Activated CD4-positive, alpha-beta T cell treated with anti-CD3 and anti-CD28 coated beads, Interleukin-10, Interleukin-2, amounts not matched to agents 100 ng/mL and 50 ng/mL, durations not matched to agents 16 hours and 8 hours (primary cell): ENCODE measurements around the gene SCTR.

Source experiments
- DNase-seq: peaks from one replicate; pipeline ENCODE4 v3.0.0-alpha.2; 2020

Gene SCTR

DNA sequence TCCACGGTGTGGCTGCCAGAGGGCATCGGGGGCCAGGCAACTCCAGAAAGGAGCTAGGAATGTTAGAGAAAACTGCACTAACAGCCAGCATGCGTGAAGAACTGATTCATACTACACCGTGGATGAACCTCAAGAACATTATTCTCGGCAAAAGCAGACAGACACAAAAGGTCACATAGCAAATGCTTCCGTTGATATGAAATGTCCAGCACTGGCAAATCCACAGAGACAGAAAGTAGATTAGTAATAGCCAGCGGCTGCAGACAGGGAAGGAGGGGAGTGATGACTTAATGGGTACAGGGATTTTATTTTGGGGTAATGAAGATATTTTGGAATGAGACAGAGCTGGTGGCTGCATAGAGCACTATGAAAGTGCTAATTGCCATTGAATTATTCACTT, 37.4 kb downstream of the SCTR start:
- no peak for DNase-seq

DNA sequence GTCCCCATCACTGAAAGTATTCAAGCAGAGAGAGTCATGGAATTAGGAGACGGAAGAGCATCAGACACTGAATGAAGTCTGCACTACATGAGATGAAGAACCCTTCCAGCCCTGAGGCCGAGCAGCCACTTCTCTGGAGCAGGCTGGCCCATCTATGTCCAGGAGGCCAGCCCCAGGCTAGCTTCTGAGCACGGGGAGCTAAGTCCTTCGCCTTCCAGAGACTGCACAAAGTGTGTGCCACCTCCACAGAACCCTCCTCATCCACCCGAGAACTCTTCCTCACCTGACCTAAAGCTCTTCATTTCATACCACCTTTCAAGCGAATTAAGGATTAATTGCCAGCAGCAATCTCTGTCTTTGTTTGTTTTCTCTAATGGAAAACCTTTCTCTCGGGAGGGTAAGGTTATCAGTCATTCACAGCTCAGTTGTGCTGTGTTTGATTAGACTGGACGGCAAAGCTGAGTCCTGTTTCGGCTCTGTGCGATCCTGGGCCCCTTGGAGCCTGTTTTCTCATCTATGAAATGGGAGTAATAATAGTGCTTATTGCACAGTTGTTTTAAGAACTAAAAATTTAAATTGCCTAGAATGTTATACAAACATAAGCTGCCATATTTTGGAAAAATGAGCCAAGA, 38.0 kb downstream of the SCTR start:
- no peak for DNase-seq

DNA sequence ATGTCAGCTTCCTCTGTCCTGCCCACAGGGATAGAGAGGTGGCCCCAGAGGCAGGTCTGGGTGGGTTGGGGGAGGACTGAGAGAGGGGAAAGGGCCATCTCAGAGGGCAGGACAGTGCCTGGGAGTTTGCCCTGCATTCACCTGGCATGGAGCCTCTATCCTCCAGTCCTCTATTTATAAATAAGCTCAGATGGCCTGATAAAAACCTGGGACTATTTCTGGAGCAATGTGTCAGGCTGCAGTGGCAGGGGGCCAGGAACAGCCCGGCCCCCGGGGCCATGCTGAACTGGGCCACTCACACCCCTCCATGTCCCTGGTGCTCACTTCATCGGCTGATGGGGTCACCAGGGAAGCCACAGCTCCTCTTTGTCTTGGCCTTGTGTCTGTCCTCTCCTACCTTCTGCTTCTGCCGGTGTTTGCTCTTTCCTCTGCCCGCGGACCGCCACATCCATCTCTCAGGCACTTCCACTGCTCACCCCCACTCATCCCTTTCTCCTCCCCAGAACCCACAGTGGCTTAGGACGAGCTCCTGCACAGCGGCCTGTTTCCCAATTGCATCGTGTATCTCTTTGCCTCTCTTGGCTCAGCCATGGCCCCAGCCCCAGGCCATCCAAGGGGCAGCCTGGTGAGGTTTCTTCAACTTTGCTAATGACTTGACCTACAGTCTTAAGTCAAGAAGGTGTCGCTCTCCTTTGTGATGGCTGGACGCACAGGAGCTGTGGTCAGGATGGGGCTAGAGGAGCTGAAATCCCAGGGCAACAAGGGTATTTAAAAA, 38.8 kb downstream of the SCTR start:
- no peak for DNase-seq

DNA sequence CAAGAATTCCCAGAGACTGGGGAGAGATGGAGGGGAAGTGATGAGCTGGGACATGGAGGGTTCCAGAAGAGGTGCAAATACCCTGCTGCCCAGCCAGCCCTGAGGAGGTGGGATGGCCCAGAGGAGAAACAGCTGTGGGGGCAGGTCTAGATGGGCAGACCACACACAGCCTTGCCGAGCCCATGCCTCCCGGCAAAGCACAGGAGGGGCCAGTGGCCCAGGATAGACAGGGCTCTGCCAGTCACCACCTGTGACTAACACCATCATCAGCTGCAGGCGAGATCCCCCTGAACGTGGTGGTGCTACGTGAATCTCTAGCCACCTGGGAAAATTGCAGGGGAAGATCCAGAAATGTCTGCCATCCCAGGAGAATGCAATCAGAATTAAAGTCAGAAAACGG, 39.4 kb downstream of the SCTR start:
- DNase-seq = no peak

DNA sequence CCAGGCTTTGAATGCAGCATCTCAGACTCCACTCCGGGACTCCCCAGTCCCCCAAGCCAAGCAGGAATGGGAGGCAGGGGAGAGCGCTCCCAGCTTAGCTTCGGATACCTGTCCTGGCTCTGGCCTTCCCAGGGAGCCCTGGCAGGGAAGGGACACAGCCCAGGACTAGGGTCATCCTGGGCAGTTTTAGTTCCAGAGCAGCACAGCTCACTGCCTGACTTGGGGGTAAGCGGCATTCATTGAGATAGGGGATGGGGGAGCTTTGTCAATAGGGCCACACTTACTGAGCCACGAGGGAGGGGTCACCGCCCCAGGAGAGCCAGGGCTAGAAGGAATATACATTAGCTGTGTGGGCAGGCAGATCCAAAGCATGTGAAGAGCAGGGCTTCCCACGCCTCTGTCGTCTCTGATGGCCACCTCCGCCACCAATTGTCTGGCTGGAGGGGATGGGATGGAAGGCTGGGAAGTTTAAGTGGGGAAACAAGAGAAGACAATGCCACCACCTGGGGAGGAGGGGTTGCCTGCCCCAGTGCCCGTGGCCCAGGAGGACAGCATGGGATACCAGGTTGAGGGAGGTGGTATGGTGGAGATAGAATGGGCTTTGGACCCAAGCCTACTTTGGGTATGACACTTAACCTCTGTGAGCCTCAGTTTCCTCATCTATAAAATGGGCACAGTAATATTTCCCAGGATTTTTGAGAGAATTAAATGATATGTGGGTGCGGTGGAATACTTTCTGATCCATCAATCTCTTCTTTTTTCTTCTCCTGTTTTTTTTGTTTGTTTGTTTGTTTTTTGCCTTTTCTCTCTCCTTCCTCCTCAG, 40.2 kb downstream of the SCTR start:
- no peak for DNase-seq

DNA sequence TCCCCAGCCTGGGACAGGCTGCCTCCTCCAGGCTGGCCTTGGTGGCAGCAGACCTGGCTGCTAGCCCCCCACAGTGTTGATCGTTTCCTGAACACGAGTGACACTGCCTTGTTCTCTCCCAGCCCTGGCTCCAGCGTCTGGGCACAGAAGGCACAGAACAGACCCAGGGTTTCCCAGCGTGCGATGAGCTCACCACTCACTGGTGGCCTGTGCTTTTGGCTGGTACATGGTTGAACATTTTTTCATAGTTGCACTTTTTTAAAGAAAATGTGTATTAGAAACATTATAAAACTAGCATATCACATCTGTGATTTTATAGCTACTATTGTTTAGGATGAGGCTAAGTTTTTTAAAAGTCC, 40.9 kb downstream of the SCTR start:
- no peak for DNase-seq

DNA sequence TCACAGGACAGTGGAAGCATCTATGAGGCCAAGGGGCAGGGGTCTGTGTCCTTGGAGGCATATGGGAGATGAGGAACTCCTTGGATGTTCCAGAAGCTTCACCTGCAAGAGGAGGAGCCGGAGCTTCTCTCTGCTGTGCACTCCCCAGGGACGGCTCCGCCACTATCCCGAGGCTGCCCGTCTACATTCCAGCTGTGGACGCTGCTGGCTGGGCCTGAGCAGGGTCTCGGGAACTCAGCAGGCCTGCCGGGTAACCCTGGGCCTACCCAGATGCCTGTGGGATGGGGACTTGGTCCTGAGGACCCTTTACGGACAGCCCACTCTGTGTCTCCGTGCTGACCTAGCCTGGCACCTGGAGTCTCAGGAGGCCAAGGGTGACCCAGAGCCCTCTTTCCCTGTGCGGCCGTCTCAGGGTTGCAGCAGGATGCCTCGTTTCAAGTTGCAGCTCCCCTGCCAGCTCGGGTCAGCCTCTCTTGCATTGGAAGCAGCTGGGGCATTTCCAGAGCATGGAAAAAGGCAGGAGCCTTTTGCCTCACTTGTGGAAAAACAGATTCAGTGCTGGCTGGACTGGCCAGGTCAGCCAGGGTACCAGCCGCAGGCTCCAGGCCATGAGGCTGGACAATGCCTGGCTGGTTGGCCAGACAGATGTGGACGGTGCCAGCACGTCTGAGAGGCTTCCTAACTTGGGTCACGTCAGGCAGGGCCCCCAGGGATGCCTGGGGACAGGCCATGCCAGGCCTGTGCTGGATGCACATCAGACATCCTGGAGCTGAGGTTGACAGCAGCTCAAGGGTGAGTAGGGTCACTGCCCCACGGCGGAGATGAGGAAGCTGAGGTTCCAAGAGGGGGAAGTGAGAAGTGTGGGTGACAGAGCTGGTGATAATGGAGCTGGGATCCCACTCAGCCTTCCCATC, 41.5 kb downstream of the SCTR start:
- DNase-seq = no peak

DNA sequence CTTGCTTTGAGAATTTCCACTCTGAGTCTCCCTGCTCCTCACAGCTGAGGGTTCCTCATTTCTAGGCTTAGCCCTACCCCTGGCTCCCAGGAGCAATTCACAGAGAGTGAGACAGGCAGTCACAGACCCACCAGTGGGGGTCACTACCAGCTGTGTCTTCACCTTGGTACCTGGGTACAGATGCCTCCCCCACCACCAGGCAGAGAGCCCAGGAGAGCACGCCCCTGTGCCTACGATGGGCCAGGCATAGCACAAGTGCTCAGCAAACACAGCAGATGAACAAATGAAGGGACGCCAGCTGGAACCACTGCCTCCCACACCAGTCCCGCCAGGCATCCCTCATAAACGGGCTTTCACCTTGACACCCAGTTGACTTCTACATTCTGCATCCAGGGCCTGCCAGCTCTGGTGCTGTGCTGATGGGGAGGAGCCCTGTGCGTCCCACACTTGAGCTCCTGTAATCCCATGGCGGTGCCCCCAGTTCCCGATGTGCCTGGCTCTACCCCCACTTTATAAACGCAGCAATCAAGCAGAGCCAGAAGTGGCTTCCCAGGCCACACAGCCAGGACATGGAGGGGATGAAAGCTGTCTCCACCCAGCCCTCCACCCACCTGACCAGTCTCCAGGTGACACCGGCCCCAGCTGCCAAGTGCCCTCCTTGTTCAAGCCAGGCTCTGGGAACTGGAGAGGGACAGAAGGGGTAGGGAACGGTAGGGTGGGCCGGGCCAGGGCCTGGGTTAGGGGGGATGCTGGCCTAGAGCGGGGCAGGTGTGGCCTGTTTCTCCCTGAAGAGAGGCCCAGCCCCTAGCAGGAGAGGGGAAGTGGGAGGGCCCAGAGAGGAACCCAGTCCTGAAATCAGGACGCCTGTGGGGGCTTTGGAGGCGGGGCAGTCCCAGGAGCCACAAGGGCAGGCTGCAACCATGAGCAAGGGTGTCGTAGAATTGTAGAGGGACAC, 42.5 kb downstream of the SCTR start:
- DNase-seq = no peak

DNA sequence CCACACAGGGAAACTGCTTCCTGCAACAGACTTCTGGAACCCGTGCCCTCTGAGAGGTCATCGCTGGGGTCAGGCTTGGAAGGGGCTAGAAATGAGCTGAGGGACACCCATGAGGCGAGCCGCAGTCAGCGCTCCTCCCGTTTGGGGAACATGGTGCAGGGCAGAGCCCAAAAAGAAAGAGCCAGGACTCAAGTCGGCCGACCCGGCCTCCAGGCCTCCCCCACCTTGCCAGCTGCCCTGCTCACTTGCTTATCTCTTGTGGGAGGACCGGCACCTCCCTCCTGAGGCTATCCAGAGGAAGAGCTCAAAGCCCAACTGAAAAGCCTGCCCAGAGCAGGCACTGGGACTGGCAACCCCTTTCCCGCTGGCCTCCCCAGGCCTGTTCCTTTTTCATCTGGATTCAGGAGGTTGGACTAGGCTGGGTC, 43.6 kb downstream of the SCTR start:
- no peak for DNase-seq

DNA sequence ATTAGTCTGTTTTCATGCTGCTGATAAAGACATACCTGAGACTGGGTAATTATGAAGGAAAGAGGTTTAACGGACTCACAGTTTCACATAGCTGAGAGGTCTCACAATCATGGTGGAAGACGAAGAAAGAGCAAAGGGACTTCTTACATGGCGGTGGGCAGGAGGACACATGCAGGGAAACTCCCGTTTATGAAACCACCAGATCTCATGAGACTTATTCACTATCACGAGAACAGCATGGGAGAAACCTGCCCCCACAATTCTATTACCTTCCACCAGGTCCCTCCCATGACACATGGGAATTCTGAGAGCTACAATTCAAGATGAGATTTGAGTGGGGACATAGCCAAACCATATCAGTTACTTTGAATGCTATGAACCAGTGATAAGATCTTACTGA, 44.1 kb downstream of the SCTR start:
- no peak for DNase-seq

DNA sequence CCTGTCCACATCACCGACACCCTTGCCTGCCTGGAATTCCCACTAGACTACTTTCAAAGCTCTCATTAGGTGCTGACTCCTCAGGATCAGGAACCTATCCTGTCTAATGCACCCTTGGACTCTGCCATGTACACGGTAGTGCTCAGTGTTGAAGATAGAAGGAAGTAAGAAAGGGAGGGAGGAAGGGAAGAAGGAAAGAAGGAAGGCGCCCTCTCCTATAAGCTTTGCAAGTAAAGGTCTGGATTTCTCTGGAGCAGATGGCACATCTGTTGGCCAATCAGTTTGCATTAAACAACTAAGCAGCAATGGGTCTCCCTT, 45.3 kb downstream of the SCTR start:
- DNase-seq = no peak

DNA sequence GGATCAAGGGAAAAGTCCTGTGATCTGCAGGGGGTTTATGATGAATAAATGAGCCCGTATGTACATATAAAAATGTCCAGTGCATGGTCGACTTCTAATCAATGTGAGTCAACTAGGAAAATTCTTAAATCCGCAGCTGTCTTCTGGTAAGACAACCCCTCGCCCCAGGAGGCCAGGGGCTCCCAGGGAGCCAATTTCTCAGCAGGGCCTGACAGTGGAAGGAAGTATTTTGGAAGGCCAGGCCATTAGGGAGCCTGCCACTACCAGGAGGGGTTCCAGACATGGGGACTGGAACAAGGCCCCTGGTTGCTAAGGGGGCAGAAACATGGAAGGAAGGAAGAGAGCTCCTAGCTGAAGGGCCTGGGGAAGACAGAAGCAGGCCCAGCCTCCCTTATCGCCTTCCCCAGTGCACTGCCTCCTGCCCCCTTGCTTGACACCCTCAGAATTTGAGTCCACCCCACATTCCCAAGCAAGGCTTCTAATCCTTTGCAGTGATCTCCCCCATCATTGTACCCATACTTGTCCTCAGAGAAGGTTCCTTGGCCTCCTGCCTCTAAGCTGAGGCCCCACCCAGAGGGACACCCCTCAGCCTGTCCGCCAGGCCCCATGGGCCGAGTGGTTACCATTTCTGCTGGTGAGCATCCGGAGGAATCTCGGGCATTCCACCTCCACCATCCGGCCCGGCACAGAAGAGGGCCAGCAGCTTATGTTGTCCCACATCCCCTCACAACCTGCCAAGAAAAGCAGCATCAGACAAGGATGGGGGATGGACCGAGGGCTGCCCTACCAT, 45.9 kb downstream of the SCTR start:
- DNase-seq = no peak

DNA sequence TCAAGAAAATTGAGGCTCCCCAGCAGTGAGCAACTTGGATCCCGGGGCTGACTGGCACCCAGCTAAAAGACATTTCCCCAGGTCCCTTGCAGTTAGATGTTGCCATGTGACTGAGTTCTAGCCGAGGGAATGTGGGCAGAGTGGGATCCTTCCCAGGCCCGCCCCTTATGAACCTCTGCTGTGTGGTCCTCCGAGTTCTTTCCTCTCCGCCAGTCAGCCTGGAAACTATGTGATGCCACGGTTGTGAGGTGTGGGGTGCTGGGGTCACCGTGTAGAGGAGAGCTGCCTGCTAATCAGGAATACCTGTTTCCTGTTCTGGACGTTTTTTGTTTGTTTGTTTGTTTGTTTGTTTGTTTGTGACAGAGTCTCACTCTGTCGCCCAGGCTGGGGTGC, 47.2 kb downstream of the SCTR start:
- no peak for DNase-seq

DNA sequence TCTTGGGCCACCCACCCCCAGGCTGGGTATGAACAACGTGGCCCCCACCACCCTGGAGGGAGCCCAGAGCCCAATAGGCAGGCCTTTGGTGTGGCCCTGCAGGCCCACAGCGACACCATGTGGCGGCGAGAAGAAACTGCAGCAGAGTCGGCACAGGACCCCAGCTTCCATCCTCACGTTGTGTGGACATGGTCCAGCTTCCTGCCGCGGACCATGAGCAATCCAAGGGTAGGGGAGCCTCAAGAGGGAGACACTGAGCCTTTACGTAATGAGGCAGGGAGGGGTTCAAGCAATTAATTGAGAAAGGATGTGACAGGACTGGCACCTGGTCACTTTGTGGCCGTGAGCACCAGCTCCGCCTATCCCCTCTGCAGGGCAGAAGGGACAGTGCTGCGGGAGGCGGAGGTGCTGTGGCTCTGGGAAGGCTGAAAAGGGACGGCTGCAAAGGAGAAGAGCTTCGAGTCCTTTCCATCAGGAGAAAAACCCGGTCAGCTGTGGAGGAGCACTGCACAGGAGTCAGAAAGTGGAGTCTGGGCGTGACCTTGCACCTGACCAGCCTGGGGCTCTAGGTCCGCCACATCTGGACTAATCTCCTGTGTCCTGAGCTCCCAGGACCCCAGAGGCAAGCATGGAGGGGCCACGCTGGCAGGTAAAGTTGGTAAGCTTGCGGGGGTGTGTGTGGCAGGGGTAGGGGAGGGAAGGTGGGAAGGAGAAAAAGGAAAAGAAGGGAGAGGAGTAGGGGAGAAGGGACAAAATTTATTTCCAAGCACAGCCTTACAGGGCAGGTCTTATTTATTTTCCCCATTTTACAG, 47.8 kb downstream of the SCTR start:
- peak; percentile 57 for DNase-seq

DNA sequence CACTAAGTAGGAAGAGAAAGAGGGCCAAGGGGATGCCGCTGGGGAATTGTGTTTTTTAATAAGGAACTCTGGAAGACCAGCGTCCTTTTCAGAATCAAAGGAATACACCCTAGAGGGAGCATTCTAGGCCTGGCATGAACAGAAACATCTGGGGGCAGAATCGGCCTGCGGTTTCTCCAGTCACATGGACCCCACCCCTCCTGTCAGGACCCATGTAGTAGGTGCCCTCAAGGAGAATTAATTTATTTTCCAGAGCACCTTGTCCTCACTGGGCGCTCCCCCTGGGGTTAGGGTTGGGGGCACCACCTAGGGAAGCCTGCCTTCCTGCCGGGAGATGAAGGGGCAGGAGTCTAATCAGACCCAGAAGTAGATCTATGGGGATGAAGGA, 48.4 kb downstream of the SCTR start:
- DNase-seq = no peak

DNA sequence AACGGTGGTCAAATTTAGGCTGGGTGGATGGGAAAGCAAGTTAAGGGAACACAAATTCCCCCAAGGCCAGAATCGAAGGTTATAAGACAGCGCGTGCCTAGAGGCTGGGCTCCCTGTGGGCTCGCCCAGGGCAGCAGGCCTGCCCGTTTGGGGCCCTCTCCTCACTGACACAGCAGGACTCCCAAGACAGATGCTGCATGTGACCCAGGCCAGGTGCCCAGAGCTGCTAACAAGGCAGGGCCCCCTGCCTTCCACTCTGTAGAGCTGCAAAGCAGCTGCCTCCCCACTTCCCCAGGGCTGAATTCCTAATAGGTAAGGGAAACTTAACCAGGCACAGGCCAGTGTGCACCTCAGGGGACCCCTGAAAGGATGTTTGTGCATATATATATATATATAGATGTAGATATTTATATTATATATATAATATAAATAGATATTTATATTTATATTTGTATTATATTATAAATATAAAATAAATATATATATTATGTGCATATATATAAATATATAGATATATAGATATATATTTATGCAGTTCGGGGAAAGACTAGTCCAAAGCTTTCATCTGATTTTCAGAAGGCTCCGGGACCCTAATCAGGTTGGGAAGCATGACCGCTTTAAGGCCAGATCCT, 48.9 kb downstream of the SCTR start:
- DNase-seq = no peak

DNA sequence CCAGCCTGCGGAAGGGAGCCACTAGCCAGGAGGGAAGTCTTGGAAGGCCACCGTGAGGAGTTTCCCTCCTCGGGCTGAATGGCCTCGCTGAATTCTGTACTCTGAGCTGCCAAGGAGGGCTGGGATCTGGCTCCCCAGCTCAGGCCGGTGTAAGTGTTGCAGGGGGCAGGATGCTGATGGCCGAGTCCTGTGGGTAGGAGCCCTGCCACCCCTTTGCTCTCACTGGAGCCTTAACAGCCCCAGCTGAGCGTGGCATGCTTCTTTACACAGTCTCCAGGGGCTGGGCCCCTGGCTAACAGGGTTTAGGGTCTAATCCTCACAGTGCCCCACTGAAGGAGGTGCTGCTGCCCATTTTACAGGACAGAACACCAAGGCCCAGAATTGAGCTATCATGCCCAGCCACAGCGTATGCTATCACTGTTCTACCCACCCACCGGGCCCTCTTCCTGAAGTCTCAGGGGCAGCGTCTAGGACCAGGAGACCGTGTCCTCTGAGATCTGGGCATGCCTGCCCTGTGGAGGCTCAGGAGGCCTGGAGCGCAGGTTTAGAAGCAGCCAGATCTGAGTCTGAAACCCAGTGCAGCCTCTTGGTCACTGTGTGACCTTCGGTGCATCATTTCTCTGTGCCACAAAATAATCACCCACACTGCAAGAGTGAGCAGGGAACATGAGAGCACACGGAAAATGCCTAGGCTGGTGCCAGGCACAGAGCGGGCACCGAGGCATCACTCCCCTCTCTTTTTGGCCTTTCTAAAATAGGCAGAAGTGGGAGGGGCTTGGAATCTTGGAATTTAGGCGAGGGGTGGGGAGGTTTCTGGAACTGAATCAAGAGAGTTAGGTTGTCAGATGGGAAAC, 49.7 kb downstream of the SCTR start:
- no peak for DNase-seq

DNA sequence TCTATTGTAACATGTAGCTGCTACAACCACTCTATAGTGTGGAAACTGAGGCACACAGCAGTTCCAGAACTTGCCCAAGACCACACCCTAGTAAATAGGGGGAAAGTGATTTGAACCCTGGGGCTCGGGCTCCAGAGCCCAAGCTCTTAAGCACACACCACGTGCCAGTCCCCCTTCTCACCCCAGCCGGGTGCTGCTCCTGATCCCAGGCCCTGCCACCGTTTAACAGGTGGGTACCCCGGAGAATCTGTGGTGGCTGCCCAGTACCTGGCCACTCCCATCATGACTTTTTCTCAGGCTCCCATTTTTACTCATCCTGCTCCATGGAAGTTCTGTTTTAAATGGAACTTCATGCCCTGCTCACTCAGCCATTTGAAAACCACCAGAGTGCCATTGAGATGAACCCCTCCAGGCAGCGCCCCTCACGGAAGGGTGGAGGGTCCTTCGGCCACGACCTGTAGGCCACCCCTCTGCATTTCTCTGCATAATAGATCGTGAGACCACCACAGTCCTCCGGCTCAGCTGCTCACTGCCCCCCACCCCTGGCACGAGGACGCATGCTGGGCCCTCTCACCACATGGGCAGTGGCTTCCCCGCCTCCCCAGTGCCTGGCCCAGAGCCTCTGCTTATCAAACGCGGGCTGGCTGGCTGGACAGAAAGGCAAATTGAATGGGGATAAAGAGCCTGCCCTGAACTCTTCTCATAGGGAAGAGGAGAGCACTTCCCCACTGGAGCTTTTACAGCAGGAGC, 50.5 kb downstream of the SCTR start:
- DNase-seq = no peak
